ENCODE measurements around the gene TNRC6B. TPM values are rescaled to one million over a fixed set of nuclear protein-coding genes. Genes with fewer than 3 reads are reported as not detected.

The TNRC6B gene
- total and polyA plus RNA-seq, 2 donors from 2014 or later, result 2.7 to 63.2 TPM

DNA sequence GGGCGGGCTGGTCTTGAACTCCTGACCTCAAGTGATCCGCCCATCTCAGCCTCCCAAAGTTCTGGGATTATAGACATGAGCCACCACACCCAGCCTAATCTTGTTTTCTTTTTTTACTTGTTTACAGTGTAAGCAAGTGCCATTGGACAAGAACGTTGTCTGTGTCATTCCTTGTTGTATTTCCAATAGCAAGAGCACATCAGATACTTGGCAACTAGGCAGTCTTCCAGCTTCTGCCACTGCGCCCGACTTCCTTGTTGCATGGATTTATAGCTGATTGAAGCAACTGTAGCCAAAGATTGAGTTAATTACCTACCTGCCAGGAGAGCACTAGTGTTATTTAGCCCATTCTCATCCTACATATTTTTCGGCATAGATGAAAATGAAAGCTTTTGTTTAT, 189.6 kb downstream of the TNRC6B start:
- TF ChIP-seq, protein P1, sequence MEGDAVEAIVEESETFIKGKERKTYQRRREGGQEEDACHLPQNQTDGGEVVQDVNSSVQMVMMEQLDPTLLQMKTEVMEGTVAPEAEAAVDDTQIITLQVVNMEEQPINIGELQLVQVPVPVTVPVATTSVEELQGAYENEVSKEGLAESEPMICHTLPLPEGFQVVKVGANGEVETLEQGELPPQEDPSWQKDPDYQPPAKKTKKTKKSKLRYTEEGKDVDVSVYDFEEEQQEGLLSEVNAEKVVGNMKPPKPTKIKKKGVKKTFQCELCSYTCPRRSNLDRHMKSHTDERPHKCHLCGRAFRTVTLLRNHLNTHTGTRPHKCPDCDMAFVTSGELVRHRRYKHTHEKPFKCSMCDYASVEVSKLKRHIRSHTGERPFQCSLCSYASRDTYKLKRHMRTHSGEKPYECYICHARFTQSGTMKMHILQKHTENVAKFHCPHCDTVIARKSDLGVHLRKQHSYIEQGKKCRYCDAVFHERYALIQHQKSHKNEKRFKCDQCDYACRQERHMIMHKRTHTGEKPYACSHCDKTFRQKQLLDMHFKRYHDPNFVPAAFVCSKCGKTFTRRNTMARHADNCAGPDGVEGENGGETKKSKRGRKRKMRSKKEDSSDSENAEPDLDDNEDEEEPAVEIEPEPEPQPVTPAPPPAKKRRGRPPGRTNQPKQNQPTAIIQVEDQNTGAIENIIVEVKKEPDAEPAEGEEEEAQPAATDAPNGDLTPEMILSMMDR (IDR thresholded peaks at IDR 0.05; ENCODE audit: borderline replicate concordance, extremely low read depth, insufficient read depth), result no peak
- DNase-seq, result no peak
- no peaks in the 10 kb centered on the region for H3K27me3 ChIP-seq (ENCODE audit: control insufficient read depth, insufficient read depth, low read length)
- no peaks in the 10 kb centered on the region for H3K9me3 ChIP-seq (ENCODE audit: control insufficient read depth in 2 of 3, insufficient read depth in 1 of 3, low read length in 3 of 3)
- intact Hi-C loops (cut with DNase I), result no loop called here
- no peaks in the 10 kb centered on the region for H3K4me1 ChIP-seq (ENCODE audit: control insufficient read depth in 2 of 3, insufficient read depth in 2 of 3, low read depth in 1 of 3, low read length in 3 of 3)
- H3K9ac ChIP-seq (ENCODE audit: low read length in 3 of 3), result no peak overlapping the region
- no peak for FAIRE-seq
- no peak overlapping the region for H3K4me3 ChIP-seq (ENCODE audit: low read length in 3 of 3)
- H3K36me3 ChIP-seq (ENCODE audit: control insufficient read depth in 2 of 3, insufficient read depth in 3 of 3, low read length in 3 of 3), result peaks cover 3 to 39% (median 34%) of the 10 kb centered on the region in 3 donors
- H3K27ac ChIP-seq (ENCODE audit: low read depth in 2 of 2, low read length in 2 of 2), result no peak overlapping the region

DNA sequence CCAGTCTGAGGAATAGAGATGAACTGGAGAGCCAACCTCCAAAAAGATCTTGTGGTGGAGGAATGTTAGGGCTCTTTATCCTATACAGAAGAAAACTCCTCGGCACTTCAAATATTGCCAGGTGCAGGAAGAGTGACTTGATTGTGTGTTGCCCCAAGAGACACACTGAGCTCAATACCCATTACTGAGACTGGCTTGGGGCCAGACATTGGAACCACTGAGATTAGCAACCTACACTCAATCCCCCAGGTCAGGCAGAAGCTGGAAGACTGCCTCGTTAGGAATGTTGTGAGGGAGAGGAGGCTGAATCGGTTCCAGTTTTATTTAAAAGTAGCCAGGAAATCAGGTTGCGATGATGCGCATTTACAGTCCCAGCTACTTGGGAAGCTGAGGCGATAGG, 190.3 kb downstream of the TNRC6B start:
- TF ChIP-seq, protein P1 (IDR thresholded peaks at IDR 0.05; ENCODE audit: borderline replicate concordance, extremely low read depth, insufficient read depth), result no peak
- no peak for FAIRE-seq
- DNase-seq, result no peak
- Histone ChIP-seq H3K9ac (ENCODE audit: low read length in 3 of 3) (no peak overlapping the region), H3K4me3 (ENCODE audit: low read length in 3 of 3) (no peak overlapping the region), H3K27ac (ENCODE audit: low read depth in 2 of 2, low read length in 2 of 2) (no peak overlapping the region), H3K9me3 (ENCODE audit: control insufficient read depth in 2 of 3, insufficient read depth in 1 of 3, low read length in 3 of 3) (no peaks in the 10 kb centered on the region), H3K4me1 (ENCODE audit: control insufficient read depth in 2 of 3, insufficient read depth in 2 of 3, low read depth in 1 of 3, low read length in 3 of 3) (no peaks in the 10 kb centered on the region), H3K27me3 (ENCODE audit: control insufficient read depth, insufficient read depth, low read length) (no peaks in the 10 kb centered on the region), H3K36me3 (ENCODE audit: control insufficient read depth in 2 of 3, insufficient read depth in 3 of 3, low read length in 3 of 3) (peaks cover 3 to 32% (median 27%) of the 10 kb centered on the region in 3 donors)
- intact Hi-C loops (cut with DNase I), result no loop called here

DNA sequence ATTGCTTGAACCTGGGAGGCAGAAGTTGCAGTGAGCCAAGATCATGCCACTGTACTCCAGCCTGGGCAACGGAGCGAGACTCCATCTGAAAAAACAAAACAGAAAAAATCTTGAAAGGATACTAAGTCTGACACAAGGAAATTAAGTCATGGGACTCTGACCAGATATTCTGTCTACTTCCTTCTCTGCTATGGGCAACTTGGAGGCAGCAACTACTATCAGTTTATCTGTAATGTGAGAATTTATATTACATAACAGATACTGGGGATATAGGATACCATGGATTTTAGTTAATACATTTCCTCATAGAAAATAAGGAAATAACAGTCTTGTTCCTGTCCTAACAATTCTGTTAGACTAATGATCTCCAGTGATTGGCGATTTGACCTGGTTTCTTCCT, 191.1 kb downstream of the TNRC6B start:
- TF ChIP-seq, protein P1 (IDR thresholded peaks at IDR 0.05; ENCODE audit: borderline replicate concordance, extremely low read depth, insufficient read depth), result no peak
- no peak overlapping the region for H3K27ac ChIP-seq (ENCODE audit: low read depth in 2 of 2, low read length in 2 of 2)
- peaks cover 3 to 29% (median 25%) of the 10 kb centered on the region in 3 donors for H3K36me3 ChIP-seq (ENCODE audit: control insufficient read depth in 2 of 3, insufficient read depth in 3 of 3, low read length in 3 of 3)
- DNase-seq (no peak), FAIRE-seq (no peak)
- no peak overlapping the region for H3K9ac ChIP-seq (ENCODE audit: low read length in 3 of 3)
- H3K4me3 ChIP-seq (ENCODE audit: low read length in 3 of 3), result no peak overlapping the region
- H3K4me1 ChIP-seq (ENCODE audit: control insufficient read depth in 2 of 3, insufficient read depth in 2 of 3, low read depth in 1 of 3, low read length in 3 of 3), result no peaks in the 10 kb centered on the region
- no peaks in the 10 kb centered on the region for H3K9me3 ChIP-seq (ENCODE audit: control insufficient read depth in 2 of 3, insufficient read depth in 1 of 3, low read length in 3 of 3)
- intact Hi-C loops (cut with DNase I), result no loop called here
- no peaks in the 10 kb centered on the region for H3K27me3 ChIP-seq (ENCODE audit: control insufficient read depth, insufficient read depth, low read length)

- no peaks in the 10 kb centered on the region for H3K4me1 ChIP-seq (ENCODE audit: control insufficient read depth in 2 of 3, insufficient read depth in 2 of 3, low read depth in 1 of 3, low read length in 3 of 3)
- peaks cover 0 to 2% (median 0%) of the 10 kb centered on the region in 3 donors for H3K36me3 ChIP-seq (ENCODE audit: control insufficient read depth in 2 of 3, insufficient read depth in 3 of 3, low read length in 3 of 3)
- no peak overlapping the region for H3K9ac ChIP-seq (ENCODE audit: low read length in 3 of 3)
- FAIRE-seq (no peak), DNase-seq (no peak)
- TF ChIP-seq, protein P1 (IDR thresholded peaks at IDR 0.05; ENCODE audit: borderline replicate concordance, extremely low read depth, insufficient read depth), result no peak
- intact Hi-C loops (cut with DNase I), result no loop called here
- no peak overlapping the region for H3K4me3 ChIP-seq (ENCODE audit: low read length in 3 of 3)
- no peaks in the 10 kb centered on the region for H3K27me3 ChIP-seq (ENCODE audit: control insufficient read depth, insufficient read depth, low read length)
- no peaks in the 10 kb centered on the region for H3K9me3 ChIP-seq (ENCODE audit: control insufficient read depth in 2 of 3, insufficient read depth in 1 of 3, low read length in 3 of 3)
- no peak overlapping the region for H3K27ac ChIP-seq (ENCODE audit: low read depth in 2 of 2, low read length in 2 of 2)
Observed at GRCh38 chr22:40374567-40374966, 196.8 kb downstream of the TNRC6B start.
